DMS 273 treated with DMSO at 0.1 percent for 48 hours (cell line): ENCODE measurements around the gene RPL13.

Experiments used
- DNase-seq: peaks from one replicate; lab custom pipeline; 2025; lab: John Stamatoyannopoulos, UW

Gene RPL13

DNA sequence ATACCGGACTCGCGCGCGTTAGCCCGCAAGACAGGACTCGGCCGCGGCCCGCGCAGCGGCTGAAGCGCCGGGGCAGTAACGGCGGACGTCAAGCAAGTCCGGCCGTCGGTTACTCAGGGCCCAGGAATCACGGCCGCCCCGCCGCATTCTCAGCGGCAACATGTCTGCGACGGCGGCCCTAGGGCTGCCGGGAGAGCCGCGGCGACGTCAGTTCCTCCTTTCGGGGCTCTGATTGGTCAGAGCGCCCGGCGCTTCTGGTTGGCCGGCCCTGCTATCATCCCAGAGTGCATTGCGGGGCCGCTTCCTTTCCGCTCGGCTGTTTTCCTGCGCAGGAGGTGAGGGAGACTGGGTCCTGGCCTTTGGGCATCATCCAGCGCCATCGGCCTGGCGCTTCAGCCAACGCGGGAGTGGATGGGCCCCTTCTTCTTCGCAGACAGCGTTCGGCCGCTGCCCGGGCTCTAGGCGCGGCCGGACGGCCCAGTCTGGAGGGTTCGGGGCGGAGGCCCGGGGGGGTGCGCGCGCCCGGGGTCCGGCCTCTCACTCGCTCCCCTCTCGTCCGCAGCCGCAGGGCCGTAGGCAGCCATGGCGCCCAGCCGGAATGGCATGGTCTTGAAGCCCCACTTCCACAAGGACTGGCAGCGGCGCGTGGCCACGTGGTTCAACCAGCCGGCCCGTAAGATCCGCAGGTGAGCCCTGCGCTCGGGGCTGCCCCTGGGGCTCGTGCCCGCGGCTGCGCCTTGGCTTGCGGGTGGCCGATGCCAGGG, at the start of gene RPL13:
Gene RPL13, plus strand, starts transcription at position 305 of the 764 bp plus-strand sequence. Its CDS starts 278 bp downstream, at position 583.
- peak; percentile 89 for DNase-seq

DNA sequence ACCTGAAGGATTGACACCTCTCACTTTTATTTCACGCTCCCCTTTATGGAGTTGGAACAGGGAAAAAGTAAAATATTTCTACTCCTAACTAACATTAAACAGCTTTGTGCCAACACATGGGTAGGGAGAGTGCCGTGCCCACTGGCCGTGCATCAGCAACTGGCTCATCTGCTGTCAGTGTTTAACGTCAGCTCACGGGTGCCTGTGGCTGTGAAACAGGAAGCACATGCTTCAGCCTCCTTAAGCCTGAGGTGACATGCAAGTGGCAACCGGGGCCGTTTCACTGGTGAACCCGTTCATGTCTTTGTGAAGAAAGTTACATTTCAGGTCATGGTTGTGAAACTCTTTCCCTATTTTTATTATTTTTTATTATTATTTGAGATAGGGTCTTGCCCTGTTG, 49.1 kb upstream of the RPL13 start:
- DNase-seq, result no peak

DNA sequence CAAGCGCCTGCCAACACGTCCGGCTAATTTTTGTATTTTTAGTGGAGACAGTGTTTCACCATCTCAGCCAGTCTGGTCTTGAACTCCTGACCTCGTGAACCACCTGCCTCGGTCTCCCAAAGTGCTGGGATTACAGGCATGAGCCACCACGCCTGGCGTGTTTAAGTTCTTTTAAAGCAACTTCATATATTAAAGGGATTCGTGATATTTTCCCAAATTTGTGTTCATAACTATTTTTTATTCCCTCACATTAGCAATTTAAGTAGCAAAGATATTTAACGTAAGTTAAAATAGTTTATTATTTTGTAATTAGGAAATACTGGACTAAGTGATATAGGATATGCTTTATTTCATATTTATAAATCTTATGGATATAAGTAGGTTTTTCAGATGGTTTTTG, 48.0 kb upstream of the RPL13 start:
- DNase-seq, result no peak

DNA sequence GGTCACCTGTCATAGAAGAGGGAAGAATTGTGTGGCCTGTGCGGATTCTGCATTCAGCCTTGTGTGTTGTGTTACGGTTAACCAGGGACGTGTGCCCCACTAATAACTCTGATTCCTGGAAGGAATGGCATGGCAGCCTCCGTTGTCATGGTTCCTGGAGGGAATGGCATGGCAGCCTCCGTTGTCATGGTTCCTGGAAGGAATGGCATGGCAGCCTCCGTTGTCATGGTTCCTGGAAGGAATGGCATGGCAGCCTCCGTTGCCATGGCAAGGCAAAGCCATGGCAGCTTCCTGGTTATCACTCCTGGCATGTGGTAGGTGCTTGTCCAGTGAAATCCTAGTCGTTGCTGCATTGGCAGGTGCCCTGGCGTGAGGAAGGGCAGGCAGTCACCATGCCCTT, 43.4 kb upstream of the RPL13 start:
- DNase-seq, result no peak

DNA sequence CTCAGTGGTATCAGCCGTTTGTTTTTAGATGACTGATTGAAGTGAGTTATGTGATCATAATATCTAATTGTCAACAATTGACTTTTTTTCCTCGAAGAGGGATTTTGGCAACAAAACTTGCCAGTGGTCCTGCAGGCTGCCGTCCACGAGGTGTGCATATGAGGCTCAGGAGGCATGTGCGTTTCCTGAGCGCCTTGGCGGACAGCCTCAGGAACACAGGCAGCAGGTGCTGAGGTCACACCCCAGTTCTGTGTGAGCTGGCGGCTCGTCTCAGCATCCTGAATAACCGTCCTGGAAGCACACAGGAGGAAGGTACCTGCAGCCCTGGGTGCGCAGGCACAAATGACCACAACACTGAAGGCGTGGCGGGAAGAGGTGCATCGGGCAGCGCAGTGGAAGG, 40.6 kb upstream of the RPL13 start:
- no peak for DNase-seq

DNA sequence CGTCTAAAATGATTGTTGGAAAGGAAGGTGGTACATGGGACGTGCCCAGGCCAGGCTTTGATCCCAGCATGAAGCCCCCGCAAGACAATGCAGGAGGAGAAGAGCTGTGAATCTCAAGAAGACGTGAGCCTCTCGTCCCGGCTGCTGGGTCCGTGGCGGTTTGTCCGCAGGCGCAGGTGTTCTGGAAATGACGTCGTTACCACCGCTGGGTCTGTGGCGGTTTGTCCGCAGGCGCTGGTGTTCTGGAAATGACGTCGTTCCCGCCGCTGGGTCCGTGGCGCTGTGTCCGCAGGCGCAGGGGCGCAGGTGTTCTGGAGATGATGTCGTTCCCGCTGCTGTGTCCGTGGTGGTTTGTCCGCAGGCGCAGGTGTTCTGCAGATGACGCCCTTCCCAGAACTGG, 38.2 kb upstream of the RPL13 start:
- no peak for DNase-seq

DNA sequence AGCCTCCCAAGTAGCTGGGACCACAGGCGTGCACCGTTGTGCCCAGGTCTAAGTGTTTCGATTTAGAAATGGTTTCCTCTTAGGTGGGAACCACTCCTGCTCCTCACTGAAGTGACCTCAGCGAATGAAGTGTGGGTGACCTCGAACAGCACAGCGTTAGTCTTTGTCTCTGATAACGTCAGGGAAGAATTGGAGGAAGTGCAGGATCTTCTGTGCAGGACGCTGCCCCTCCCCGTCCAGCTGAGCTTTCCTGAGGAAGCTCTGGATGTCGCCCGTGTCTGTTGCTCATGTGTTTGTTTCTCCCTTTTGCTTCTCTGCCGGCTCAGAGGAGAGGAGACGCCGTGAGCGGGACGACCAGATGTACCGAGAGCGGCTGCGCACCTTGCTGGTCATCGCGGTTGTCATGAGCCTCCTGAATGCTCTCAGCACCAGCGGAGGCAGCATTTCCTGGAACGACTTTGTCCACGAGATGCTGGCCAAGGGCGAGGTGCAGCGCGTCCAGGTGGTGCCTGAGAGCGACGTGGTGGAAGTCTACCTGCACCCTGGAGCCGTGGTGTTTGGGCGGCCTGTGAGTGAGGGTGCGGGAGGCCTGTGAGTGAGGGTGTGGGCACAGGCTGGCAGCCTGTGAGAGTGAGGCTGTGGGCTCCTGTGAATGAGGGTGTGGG, 36.7 kb upstream of the RPL13 start:
- DNase-seq, result no peak

DNA sequence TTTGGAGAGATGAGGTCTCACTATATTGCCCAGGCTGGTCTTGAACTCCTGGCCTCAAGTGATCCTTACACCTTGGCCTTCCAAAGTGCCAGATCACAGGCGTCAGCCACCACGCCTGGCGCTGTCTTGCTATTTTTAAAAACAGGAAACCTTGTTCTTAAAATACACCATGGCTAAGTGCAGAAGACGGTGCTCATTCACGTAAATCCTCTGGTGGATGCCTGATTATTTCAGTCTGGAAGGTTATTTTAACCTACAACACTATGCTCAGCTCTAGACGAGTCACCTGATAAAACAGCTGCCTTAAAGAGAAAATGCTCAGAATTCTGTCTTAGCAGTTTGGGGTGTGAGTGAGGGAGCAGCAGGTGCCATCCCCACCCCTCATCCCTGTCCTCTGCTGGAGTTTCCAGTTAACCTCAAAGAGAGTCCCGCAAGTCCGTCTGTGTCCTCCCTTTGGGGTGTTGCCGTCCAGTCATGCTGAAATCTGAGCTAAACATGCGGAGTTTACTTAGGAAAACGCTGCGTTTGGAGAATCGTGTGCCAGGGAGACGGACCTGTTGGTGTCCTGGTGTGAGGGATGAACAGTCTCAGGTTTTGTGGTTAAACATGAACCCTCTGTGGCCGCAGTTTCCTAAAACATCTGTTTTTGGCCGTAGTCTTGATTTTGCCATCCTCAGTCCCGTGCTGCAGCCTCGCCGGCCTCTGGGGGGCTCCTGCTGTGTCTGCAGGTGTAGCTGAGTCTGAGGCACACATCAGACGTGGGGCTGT, 35.2 kb upstream of the RPL13 start:
- no peak for DNase-seq

DNA sequence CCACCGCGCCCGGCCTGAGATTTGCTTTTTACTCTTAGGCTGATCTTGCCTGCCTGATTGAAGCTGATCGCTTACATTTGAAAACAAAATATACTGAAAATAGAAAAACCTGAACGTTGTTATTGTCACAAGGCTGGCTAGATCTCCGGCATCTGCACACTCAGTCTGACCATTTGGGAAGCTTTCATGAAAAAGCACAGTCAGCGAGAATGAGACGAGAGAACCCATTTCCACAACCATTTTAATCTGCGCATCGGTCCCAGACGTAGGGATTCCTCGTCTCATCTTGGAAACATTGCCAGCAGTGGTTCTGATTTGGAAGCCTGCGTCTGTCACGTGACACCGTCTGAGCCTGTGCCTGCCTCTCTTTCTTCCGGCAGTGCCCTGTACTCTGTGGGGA, 31.4 kb upstream of the RPL13 start:
- no peak for DNase-seq

DNA sequence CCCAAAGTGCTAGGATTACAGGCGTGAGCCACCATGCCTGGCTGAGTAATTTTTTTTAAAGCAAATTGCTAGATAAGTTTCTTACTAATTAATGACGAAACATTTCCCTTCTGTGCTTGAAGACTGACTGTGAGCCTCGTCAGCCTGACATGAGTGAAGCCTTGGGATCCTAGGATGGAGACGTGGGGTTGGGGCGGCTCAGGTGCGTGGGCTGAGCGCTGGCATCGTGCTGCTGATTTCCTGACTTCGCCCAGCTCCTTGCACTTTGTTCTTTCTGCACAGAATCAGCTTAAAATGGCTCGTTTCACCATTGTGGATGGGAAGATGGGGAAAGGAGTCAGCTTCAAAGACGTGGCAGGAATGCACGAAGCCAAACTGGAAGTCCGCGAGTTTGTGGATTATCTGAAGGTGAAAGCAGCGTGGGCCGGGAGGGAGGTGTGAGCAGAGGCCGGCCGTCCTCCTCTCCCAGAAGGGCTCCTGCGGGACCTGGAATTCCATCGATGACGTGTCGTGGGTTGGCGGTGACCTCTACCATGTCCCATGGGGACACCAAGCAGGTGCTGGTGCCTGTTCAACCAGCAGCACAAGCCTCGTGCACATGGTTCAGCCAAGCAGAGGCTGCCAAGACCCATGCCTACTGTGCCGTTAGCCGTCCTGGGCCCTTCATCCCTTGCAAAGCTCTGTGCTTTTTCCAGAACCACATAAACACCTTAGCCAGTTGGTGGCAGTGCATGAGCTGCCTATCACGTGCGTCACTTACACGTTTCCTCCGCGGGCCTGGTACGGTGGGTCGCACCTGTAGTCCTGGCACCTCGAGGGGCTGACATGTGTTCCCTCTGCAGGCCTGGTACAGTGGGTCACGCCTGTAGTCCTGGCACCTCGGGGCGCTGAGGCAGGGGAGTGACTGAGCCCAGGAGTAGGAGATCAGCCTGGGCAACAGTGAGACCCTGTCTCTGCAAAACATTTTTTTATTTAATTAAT, 29.8 kb upstream of the RPL13 start:
- DNase-seq, result no peak

DNA sequence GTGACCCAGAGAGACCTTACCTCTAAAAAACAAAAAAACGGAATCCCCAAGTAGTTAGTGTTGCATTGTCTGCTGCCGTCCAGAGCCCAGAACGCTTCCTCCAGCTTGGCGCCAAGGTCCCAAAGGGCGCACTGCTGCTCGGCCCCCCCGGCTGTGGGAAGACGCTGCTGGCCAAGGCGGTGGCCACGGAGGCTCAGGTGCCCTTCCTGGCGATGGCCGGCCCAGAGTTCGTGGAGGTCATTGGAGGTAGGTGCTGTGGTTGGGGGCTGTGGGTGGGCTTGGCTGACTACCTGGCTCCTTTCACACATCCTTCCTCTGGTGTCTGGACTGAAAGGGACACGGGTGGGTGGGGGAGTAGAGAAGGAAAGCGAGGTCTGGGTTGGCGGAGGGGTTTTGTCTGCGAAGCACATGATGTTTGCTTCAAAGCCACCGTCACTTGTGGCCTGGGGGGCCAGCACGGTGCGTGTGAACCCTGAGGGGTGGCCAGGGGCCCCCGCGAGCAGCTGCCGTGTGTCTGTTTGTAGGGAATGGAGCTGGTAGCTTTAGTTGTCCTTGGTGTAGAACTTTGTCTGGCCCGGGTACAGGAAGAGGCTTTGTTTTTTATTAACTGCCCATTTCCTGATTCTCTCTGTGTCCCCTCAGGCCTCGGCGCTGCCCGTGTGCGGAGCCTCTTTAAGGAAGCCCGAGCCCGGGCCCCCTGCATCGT, 28.5 kb upstream of the RPL13 start:
- DNase-seq, result no peak

DNA sequence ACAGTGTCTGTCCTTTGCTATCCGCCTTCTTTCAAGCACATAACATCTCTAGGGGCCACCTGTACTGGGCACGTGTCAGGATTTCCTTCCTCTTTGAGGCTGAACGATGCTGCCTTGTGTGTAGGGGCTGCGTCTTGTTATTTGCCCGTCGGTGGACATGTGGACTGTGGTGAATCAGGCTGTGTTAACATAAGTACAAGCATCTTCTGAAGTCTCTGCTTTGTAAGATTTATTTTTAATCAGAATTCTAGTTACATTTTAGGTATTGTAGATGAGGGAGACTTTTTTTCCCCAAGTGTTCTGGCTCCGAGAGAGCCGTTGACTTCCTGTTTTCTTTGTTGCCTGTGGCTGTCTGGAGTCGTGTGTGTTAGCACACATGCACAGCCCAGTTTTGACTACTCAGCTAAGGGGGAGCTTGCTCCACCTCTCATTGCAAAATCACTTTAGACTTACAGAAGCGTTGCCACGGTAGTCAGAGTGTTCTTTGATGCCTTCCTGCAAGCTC, 26.2 kb upstream of the RPL13 start:
- no peak for DNase-seq

DNA sequence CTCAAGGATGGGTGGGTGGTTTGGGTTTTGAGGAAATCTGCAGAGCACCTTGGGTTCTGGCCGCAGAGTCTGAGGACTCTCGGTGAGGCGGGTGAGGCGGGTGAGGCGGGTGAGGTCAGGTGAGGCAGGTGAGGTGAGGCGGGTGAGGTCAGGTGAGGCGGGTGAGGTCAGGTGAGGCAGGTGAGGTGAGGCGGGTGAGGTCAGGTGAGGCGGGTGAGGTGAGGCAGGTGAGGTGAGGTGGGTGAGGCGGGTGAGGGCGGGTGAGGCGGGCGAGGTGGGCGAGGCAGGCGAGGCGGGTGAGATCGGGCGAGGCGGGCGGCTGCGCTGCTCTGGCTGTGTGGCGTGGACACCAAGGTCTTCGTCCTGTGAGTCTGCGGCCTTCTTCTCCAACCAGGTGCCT, 24.1 kb upstream of the RPL13 start:
- no peak for DNase-seq

DNA sequence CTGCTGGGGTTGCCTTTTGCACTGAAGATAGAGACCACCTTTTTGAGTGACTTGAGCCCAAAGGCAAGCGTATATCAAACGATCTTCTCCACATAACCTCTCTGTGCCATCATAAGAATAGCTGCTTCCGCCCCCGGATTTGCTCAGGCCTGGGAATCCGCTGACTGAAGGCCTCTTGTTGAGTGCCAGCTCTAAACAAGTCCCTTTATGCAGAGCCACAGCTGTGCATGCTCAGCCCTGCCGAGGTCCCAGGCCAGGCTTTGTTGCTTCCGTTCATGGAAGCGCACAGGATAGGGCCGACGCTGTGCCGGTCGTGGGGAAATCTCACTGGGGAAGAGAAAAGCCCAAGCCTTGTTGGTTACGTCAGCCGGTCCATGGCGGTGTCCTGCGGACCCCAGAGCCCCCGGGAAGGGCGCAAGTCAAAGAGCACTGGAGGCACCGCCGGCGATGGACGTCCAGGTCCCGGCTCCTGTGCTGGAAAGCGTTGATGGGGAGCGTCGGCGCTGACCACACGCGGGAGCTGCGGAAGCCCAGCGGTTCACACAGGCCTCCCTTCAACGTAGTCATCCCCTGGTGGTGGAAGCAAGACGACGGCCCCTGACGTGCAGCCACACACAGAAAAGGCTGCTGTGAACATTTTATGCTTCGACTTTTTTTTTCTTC, 23.5 kb upstream of the RPL13 start:
- DNase-seq, result no peak

DNA sequence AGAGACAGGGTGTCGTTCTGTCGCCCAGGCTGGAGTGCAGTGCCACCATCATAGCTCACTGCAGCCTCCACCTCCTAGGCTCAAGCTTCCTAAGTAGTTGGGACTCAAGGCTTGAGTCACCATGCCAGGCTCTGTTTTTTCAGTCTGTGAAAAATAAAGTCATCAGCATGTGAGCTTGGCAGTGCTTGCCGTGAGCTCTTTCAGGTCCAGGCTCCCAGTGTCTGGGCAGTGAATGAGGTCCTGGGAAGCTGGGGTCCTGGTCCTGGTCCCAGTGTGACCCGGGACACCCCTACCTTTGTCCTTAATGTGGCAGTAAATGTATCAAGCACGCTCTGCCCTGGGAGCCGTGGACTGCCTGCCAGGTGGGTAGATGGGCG, 22.9 kb upstream of the RPL13 start:
- no peak for DNase-seq

DNA sequence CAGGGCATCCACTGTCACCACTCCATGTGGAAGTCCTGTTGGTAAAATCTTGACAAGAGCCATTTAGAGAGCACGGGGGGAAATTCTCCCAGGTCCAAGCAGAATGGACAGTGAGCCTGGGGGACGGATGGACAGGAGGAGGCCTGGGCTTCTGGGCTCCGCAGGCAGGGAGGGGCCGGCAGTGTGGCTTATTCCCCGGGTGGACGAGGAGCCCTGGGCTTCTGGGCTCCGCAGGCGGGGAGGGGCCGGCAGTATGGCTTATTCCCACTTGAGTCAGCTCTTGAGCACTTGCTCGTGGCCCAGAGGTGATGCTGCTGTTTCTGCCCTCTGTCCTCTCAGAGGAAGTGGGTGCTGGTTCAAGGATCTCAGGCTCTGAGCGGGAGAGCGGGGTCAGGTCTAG, 22.2 kb upstream of the RPL13 start:
- no peak for DNase-seq

DNA sequence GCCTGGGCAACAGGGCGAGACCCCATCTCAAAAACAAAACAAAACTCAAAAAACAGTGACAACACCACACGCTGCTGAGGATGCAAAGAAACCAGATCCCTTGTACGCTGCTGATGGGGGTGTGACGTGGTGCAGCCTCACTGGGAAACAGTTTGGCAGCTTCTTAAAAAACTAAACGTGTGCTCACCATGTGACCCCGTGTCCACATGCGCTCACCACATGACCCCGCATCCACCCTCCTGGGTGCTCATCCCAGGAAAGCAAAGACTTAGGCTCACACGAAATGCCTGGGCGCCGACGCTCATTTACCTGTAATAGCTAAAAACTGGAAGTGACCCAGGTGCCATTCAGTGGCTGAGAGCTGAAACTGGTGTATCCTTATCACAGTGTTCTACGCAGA, 19.9 kb upstream of the RPL13 start:
- DNase-seq, result no peak

DNA sequence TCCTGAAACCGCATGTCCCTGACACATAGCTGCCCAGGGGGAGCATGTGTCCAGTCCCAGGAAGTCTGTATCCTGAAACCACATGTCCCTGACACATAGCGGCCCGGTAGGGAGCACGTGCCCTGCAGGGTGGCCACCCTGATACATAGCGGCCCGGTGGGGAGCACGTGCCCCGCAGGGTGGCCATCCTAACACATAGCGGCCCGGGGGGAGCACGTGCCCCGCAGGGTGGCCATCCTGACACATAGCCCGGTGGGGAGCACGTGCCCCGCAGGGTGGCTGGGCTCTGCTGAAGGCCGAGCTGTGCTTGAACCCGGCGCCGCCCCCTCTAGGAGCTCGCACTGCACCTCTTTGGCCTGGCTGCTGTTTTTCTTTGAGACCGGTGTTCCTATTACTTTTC, 18.7 kb upstream of the RPL13 start:
- no peak for DNase-seq

DNA sequence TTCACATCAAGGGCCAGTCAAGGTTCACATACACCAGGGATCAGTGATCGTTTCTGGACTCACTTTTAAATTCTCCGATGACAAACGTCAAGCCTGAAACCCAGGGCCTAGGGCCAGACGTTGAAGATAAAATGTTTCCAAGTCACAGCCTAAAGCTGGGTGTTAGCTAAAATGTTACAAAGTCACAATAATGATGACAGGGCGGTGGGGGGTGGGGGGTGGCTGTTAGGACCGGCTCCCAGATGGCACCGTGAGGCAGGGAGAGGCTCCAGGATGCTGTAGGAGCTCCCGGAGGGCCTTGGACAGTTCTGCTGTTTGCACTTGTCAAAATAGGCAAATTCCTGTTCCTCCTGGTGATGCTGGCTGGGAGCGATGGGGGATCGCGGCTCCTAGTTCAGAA, 16.4 kb upstream of the RPL13 start:
- no peak for DNase-seq

DNA sequence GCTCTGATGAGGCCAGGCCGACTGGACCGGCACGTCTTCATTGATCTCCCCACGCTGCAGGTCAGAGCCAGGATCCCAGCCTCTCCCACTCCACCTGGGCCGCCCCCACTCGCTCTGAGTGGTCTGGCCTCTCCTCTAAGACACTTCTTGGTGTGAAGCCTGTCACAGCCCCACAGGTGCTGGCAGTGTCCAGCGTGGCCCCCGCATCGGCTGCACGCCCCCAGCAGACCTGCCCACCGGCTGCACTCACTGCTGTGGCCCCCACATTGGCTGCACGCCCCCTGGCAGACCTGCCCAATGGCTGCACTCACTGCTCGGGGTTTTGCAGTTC, 15.8 kb upstream of the RPL13 start:
- no peak for DNase-seq
